CD4-positive, alpha-beta T cell treated with Interleukin-17A for 1 hour (primary cell): ENCODE data around the gene SERTAD4.
"Not testable (repeated sequence)": the region's sequence is repeated elsewhere in the genome, so short reads cannot be mapped to it uniquely, and the experiment has no call there.

Experiments used
- DNase-seq: peaks from one replicate; pipeline ENCODE4 v3.0.0-alpha.2; 2020

The SERTAD4 gene

GRCh38 chr1:210232511-210233215 is at the start of gene SERTAD4:
TSS of gene SERTAD4 (plus strand) at chr1:210232796. CDS start at chr1:210237961, 5,165 bp downstream.
- no peak for DNase-seq

GRCh38 chr1:210185063-210185462 is 47.5 kb upstream of the SERTAD4 start:
- no peak for DNase-seq

GRCh38 chr1:210187849-210188606 is 44.6 kb upstream of the SERTAD4 start:
- not testable (repeated sequence) for DNase-seq

- no peak for DNase-seq
These were observed 43.2 kb upstream of the SERTAD4 start for GRCh38 chr1:210189426-210189825.

GRCh38 chr1:210195635-210196160 is 36.9 kb upstream of the SERTAD4 start:
- no peak for DNase-seq

- DNase-seq = not testable (repeated sequence)
These were observed 36.3 kb upstream of the SERTAD4 start for GRCh38 chr1:210196266-210196665.

GRCh38 chr1:210198840-210199239 is 33.8 kb upstream of the SERTAD4 start:
- DNase-seq = no peak

- no peak for DNase-seq
These were observed 32.4 kb upstream of the SERTAD4 start for GRCh38 chr1:210200124-210200736.

GRCh38 chr1:210201681-210202080 is 30.9 kb upstream of the SERTAD4 start:
- DNase-seq = no peak

GRCh38 chr1:210207597-210208450 is 24.8 kb upstream of the SERTAD4 start:
- no peak for DNase-seq

GRCh38 chr1:210213335-210213734 is 19.3 kb upstream of the SERTAD4 start:
- no peak for DNase-seq

GRCh38 chr1:210214573-210215409 is 17.8 kb upstream of the SERTAD4 start:
- no peak for DNase-seq

- DNase-seq = no peak
These were observed 15.1 kb upstream of the SERTAD4 start for GRCh38 chr1:210217482-210217881.

- no peak for DNase-seq
These were observed 14.5 kb upstream of the SERTAD4 start for GRCh38 chr1:210218047-210218446.

GRCh38 chr1:210222340-210223006 is 10.1 kb upstream of the SERTAD4 start:
- DNase-seq = no peak

GRCh38 chr1:210223226-210223904 is 9.2 kb upstream of the SERTAD4 start:
- no peak for DNase-seq

- no peak for DNase-seq
These were observed 4.4 kb upstream of the SERTAD4 start for GRCh38 chr1:210228158-210228557.

- DNase-seq = no peak
These were observed 2.4 kb upstream of the SERTAD4 start for GRCh38 chr1:210230149-210230695.

GRCh38 chr1:210231846-210232510 is 618 bp upstream of the SERTAD4 start:
- no peak for DNase-seq

- DNase-seq = no peak
These were observed 559 bp downstream of the SERTAD4 start for GRCh38 chr1:210233216-210233494.
